ENCODE results near the gene OR51Q1. TPM values are rescaled to one million over a fixed set of nuclear protein-coding genes. Genes with fewer than 3 reads are reported as not detected.
A peak's percentile ranks its signal among the peaks of the same experiment; 100 is the strongest.

Gene OR51Q1, protein sequence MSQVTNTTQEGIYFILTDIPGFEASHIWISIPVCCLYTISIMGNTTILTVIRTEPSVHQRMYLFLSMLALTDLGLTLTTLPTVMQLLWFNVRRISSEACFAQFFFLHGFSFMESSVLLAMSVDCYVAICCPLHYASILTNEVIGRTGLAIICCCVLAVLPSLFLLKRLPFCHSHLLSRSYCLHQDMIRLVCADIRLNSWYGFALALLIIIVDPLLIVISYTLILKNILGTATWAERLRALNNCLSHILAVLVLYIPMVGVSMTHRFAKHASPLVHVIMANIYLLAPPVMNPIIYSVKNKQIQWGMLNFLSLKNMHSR
- not detected for total RNA-seq

GRCh38 chr11:5421811-5422210 is at the start of gene OR51Q1:
Gene OR51Q1 (plus strand): TSS chr11:5422111. CDS start chr11:5422201, 90 bp downstream.
- Mint-ChIP-seq H3K9me3 (no peaks in the 10 kb centered on the region), H3K27ac (no peak within 1 kb of the TSS), H3K36me3 (no peaks in the 10 kb centered on the region)
- ATAC-seq (no peak), DNase-seq (ENCODE audit: low spot score in 2 of 2) (no peak)

GRCh38 chr11:5380740-5381342 is 41.1 kb upstream of the OR51Q1 start:
- Mint-ChIP-seq H3K36me3 (no peaks in the 10 kb centered on the region), H3K9me3 (no peaks in the 10 kb centered on the region), H3K27ac (no peak overlapping the region)
- DNase-seq (ENCODE audit: low spot score in 2 of 2) = peak in 1 of 2 donors; percentile 36
- ATAC-seq = peak; percentile 28 to 64

GRCh38 chr11:5383576-5383975 is 38.3 kb upstream of the OR51Q1 start, which contains the start of gene OR51M1:
Gene OR51M1 (plus strand): TSS chr11:5383812. CDS start chr11:5389399, 5,587 bp downstream.
- no peaks in the 10 kb centered on the region for H3K9me3 Mint-ChIP-seq
- no peaks in the 10 kb centered on the region for H3K36me3 Mint-ChIP-seq
- H3K27ac Mint-ChIP-seq = no peak within 1 kb of the TSS
- no peak for DNase-seq (ENCODE audit: low spot score in 2 of 2)
- no peak for ATAC-seq

- no peak for DNase-seq (ENCODE audit: low spot score in 2 of 2)
- H3K36me3 Mint-ChIP-seq = no peaks in the 10 kb centered on the region
- H3K27ac Mint-ChIP-seq = no peak overlapping the region
- no peaks in the 10 kb centered on the region for H3K9me3 Mint-ChIP-seq
- no peak for ATAC-seq
Measured at GRCh38 chr11:5384335-5384734, 37.6 kb upstream of the OR51Q1 start.

DNA sequence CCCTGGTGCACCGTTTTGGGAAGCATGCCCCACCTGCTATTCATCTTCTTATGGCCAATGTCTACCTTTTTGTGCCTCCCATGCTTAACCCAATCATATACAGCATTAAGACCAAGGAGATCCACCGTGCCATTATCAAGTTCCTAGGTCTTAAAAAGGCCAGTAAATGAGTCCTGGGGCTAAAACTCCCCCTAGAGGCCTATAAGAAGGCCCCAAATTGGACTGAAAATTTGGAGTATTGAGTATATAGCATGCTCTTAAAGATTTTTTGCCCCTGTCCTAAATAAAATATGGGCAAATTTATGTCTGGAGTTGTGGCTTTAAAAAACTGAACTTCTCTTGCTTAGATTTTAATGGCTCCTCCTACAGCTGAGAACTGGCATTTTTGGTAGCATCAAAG is 31.7 kb upstream of the OR51Q1 start:
- H3K9me3 Mint-ChIP-seq = no peaks in the 10 kb centered on the region
- ATAC-seq (no peak), DNase-seq (ENCODE audit: low spot score in 2 of 2) (no peak)
- no peak overlapping the region for H3K27ac Mint-ChIP-seq
- no peaks in the 10 kb centered on the region for H3K36me3 Mint-ChIP-seq

- H3K27ac Mint-ChIP-seq = no peak overlapping the region
- no peak for ATAC-seq
- no peaks in the 10 kb centered on the region for H3K9me3 Mint-ChIP-seq
- no peak for DNase-seq (ENCODE audit: low spot score in 2 of 2)
- no peaks in the 10 kb centered on the region for H3K36me3 Mint-ChIP-seq
Measured at GRCh38 chr11:5394091-5394490, 27.8 kb upstream of the OR51Q1 start.

DNA sequence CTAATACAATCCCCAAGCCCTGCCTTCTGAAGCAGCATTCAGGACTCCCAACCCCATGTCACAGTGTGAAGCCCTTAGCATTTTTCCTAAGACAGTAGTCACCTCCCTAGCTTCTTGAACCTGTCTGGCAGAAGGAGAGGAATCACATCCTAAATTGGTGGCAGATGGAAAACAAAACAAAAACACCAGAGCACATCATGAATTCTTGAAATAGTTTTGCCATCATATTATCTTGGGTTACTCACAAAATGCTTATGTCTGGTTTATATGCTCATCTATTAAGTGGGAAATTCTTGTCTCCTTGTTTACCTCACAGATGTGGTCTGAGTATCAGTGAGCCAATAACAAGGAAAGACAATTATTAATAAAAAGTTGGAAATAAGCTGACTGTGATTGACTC is 23.0 kb upstream of the OR51Q1 start:
- peaks cover 0 to 5% of the 10 kb centered on the region in 2 donors for H3K9me3 Mint-ChIP-seq
- H3K36me3 Mint-ChIP-seq = no peaks in the 10 kb centered on the region
- DNase-seq (ENCODE audit: low spot score in 2 of 2) (no peak), ATAC-seq (no peak)
- H3K27ac Mint-ChIP-seq = no peak overlapping the region

DNA sequence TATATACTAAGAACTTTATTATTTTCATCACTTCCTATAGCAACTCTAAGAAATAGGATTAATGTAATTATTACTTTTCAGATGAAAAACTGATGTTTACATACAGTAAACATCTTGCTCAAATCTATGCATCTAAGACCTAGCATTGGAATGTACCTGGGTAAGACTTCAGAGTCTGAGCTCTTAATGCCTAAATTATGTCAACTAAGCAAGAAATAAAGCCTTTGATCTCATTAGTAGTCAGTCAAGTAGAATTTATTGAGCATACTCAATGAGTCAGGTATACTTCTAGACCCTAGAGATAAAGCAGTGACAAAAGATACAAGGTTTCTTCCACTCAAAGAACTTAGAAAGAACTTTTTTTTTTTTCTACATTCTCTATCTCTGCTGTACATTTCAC is 16.7 kb upstream of the OR51Q1 start:
- Mint-ChIP-seq H3K27ac (no peak overlapping the region), H3K9me3 (peaks cover 0 to 5% of the 10 kb centered on the region in 2 donors), H3K36me3 (no peaks in the 10 kb centered on the region)
- DNase-seq (ENCODE audit: low spot score in 2 of 2) (no peak), ATAC-seq (no peak)

GRCh38 chr11:5420993-5421392 is 918 bp upstream of the OR51Q1 start:
- Mint-ChIP-seq H3K9me3 (no peaks in the 10 kb centered on the region), H3K27ac (no peak overlapping the region), H3K36me3 (no peaks in the 10 kb centered on the region)
- no peak for DNase-seq (ENCODE audit: low spot score in 2 of 2)
- no peak for ATAC-seq

- ATAC-seq (no peak), DNase-seq (ENCODE audit: low spot score in 2 of 2) (no peak)
- Mint-ChIP-seq H3K9me3 (no peaks in the 10 kb centered on the region), H3K27ac (no peak overlapping the region), H3K36me3 (no peaks in the 10 kb centered on the region)
Measured at GRCh38 chr11:5423131-5423530, 1.2 kb downstream of the OR51Q1 start.

GRCh38 chr11:5441414-5441813 is 19.5 kb downstream of the OR51Q1 start, which contains the start of gene OR51I1:
Gene OR51I1 (minus strand): TSS chr11:5441514. CDS start chr11:5441514, 0 bp downstream.
- no peaks in the 10 kb centered on the region for H3K9me3 Mint-ChIP-seq
- ATAC-seq (no peak), DNase-seq (ENCODE audit: low spot score in 2 of 2) (no peak)
- no peak within 1 kb of the TSS for H3K27ac Mint-ChIP-seq
- no peaks in the 10 kb centered on the region for H3K36me3 Mint-ChIP-seq

DNA sequence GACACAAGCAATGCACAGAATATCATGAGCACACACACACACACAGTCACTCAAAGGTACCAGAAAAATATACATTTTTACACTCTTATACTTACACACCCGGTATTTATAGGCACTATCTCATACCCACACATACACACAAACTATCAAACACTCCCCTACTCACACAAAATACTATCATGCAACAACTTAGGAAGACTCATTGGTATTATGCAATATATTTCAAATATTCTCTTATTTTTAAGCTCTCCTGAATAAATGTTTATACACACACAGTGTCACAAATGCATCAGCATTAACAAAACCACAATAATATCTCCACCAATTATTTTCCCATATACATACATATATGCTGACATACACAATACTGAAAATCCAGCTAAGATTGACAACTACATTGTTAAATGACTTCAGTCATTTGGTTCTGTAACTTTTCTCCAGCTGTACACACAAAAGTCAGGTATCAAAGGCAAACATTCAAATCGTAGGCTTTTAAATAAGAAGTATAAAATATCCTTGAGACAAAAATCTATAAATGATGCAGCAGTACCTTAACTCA is 22.0 kb downstream of the OR51Q1 start:
- Mint-ChIP-seq H3K27ac (no peak overlapping the region), H3K9me3 (no peaks in the 10 kb centered on the region), H3K36me3 (no peaks in the 10 kb centered on the region)
- DNase-seq (ENCODE audit: low spot score in 2 of 2) (no peak), ATAC-seq (no peak)

DNA sequence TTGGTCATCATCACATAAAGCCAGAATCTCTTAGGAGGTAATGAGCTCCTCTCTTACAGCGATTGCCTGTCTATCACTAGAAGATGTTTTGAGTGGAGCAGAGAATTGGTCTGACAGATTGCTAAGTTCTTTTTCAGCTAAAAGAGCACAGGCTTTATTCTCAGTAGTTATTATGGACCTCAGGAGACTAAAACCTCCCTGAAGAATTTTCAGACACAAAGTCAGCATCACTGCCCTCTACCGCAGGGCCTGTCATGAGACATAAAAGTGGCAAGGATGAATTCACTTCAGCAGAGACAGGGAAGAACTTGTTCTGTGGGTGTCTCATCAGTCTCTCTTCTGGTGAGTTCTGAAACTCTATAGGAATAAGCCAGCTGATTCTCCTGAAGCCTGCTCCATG is 27.1 kb downstream of the OR51Q1 start, which contains the start of gene OR51I2:
OR51I2 (plus strand) TSS at position 301 of the 400 bp plus-strand sequence. CDS start 4,166 bp downstream, outside the sequence.
- Mint-ChIP-seq H3K27ac (no peak within 1 kb of the TSS), H3K9me3 (no peaks in the 10 kb centered on the region), H3K36me3 (no peaks in the 10 kb centered on the region)
- ATAC-seq (no peak), DNase-seq (ENCODE audit: low spot score in 2 of 2) (no peak)

- Mint-ChIP-seq H3K36me3 (no peaks in the 10 kb centered on the region), H3K27ac (no peak overlapping the region), H3K9me3 (no peaks in the 10 kb centered on the region)
- no peak for ATAC-seq
- DNase-seq (ENCODE audit: low spot score in 2 of 2) = no peak
Measured at GRCh38 chr11:5449432-5449831, 27.5 kb downstream of the OR51Q1 start.

GRCh38 chr11:5460983-5461621 is 39.2 kb downstream of the OR51Q1 start:
- no peaks in the 10 kb centered on the region for H3K36me3 Mint-ChIP-seq

GRCh38 chr11:5467527-5467926 is 45.6 kb downstream of the OR51Q1 start:
- H3K36me3 Mint-ChIP-seq = no peaks in the 10 kb centered on the region
- DNase-seq (ENCODE audit: low spot score in 2 of 2) = no peak
- ATAC-seq = no peak
- no peaks in the 10 kb centered on the region for H3K9me3 Mint-ChIP-seq
- H3K27ac Mint-ChIP-seq = no peak overlapping the region

More at GRCh38 chr11:5460983-5461621, 39.2 kb downstream of the OR51Q1 start:
- peaks cover 0 to 8% of the 10 kb centered on the region in 2 donors for H3K9me3 Mint-ChIP-seq
- H3K27ac Mint-ChIP-seq = peak overlapping the region in 1 of 2 donors; percentile 56
- ATAC-seq (no peak), DNase-seq (ENCODE audit: low spot score in 2 of 2) (no peak)

All from activated naive CD4-positive, alpha-beta T cell treated with anti-CD3 and anti-CD28 coated beads, Interleukin-2, amount 50 U/mL, for 72 hours (primary cell).